Activated naive CD8-positive, alpha-beta T cell treated with anti-CD3 and anti-CD28 coated beads, Interleukin-2, amount 10 ng/mL, durations not matched to agents 7 days and 5 days (primary cell): ENCODE measurements around the gene KRTAP12-2. TPM values are rescaled to one million over a fixed set of nuclear protein-coding genes. Genes with fewer than 3 reads are reported as not detected.
"Not testable (repeated sequence)": the region's sequence is repeated elsewhere in the genome, so short reads cannot be mapped to it uniquely, and the experiment has no call there.

Experiments used
- ATAC-seq: fragments of 150-1000 bp; cut with Tn5 transposase; one replicate; pipeline ENCODE4 v1.10.0; 2021; ENCODE audit warnings: low read depth, moderate library complexity
- POLR2A ChIA-PET: fragments of 350-600 bp; sonication (Branson Sonifier 250); formaldehyde crosslinking; loops from one replicate; lab custom pipeline; 2021; ENCODE audit warnings: antibody characterized with exemption; lab: Charles Lee
- DNase-seq: peaks from one replicate; pipeline ENCODE4 v3.0.0; 2021
- H3K27ac Mint-ChIP-seq: one replicate; pipeline ENCODE4 v1.8.0; 2022; ENCODE audit warnings: mild to moderate bottlenecking, mixed read lengths
- H3K27me3 Mint-ChIP-seq: one replicate; pipeline ENCODE4 v1.8.0; 2022; ENCODE audit warnings: mild to moderate bottlenecking, moderate library complexity, mixed read lengths
- H3K36me3 Mint-ChIP-seq: one replicate; pipeline ENCODE4 v1.8.0; 2021; ENCODE audit warnings: mild to moderate bottlenecking, mixed read lengths
- H3K4me1 Mint-ChIP-seq: one replicate; pipeline ENCODE4 v1.8.0; 2021; ENCODE audit warnings: mixed read lengths
- H3K4me3 Mint-ChIP-seq: one replicate; pipeline ENCODE4 v1.8.0; 2022; ENCODE audit warnings: mild to moderate bottlenecking, moderate library complexity, mixed read lengths
- H3K9me3 Mint-ChIP-seq: one replicate; pipeline ENCODE4 v1.8.0; 2021; ENCODE audit warnings: mixed read lengths
- total RNA-seq, 2 experiments: library from RNA; stranded (reverse); gene quantifications; one replicate each; pipeline ENCODE4 v1.2.3, GENCODE V29; 2021

Gene KRTAP12-2
- total RNA-seq, 2 experiments from 2014 or later = not detected

- H3K4me3 Mint-ChIP-seq, POLR2A ChIA-PET, H3K36me3 Mint-ChIP-seq, H3K4me1 Mint-ChIP-seq, ATAC-seq, DNase-seq, H3K27ac Mint-ChIP-seq, H3K27me3 Mint-ChIP-seq: not testable (repeated sequence)
- H3K9me3 Mint-ChIP-seq = peaks cover 15% of the 10 kb centered on the region
Measured at GRCh38 chr21:44646366-44647221, 20.1 kb downstream of the KRTAP12-2 start, which contains the start of gene KRTAP10-11. KRTAP10-11 (plus strand) TSS chr21:44646414; CDS start chr21:44646459, 45 bp downstream.

DNA sequence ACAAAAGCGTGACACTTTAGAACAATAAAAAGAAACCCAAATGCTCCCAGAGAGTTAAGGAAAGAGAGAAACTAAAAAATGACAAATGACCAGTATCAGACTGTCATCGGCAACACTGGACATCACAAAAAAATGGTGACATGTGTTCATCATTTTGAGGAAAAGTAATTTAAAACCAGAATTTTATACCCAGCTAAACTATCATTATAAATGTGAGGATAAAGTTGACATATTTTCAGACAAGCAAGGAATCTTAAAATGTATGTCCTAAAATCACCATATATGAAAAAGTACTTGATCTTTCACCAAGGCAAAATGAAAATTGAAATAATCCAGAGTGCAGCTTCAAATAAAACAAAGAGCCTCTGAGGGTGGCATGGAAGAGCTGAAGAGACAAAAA, 21.8 kb downstream of the KRTAP12-2 start:
- Mint-ChIP-seq H3K36me3 (peaks cover 7% of the 10 kb centered on the region), H3K27me3 (peaks cover 2% of the 10 kb centered on the region), H3K9me3 (peaks cover 23% of the 10 kb centered on the region), H3K4me3 (no peak overlapping the region), H3K27ac (no peak overlapping the region), H3K4me1 (no peaks in the 10 kb centered on the region)
- DNase-seq (no peak), ATAC-seq (no peak)
- POLR2A ChIA-PET = interaction anchor here (1.1 kb wide), 1 partner anchor 13 kb away, joined by 4 read pairs; the partner anchor contains the start of gene KRTAP12-3

DNA sequence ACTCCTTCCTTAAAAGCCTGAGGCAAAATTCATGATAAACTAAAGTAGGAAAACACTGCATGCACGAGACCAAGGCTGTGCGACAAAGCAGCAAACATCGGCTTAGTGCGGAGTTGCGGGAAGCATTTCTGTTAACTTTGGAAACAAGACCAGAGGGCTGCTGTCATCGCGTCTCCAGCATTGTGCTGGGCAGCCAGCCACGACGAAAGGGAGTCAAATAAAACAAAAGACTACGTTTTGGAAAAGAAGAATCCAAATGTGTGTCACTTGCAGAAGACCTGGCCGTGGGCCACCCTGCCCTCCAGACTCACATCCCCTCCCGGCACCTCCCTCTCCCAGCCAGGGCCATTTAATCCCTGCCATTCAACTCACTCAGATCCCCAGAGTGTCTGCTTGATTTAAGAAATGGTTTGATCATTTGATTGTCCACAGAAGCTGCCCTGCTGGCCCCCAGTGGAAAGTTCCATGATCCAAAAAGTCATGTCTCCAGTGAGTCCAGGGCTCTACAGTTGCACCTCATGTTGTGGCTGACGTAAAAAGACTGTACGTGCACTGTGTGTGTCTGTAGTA, 22.9 kb downstream of the KRTAP12-2 start:
- no peaks in the 10 kb centered on the region for H3K4me1 Mint-ChIP-seq
- H3K4me3 Mint-ChIP-seq = no peak overlapping the region
- POLR2A ChIA-PET = no interaction called here
- H3K27ac Mint-ChIP-seq = no peak overlapping the region
- no peak for ATAC-seq
- no peak for DNase-seq
- H3K36me3 Mint-ChIP-seq = peaks cover 7% of the 10 kb centered on the region
- H3K27me3 Mint-ChIP-seq = peaks cover 2% of the 10 kb centered on the region
- peaks cover 24% of the 10 kb centered on the region for H3K9me3 Mint-ChIP-seq

DNA sequence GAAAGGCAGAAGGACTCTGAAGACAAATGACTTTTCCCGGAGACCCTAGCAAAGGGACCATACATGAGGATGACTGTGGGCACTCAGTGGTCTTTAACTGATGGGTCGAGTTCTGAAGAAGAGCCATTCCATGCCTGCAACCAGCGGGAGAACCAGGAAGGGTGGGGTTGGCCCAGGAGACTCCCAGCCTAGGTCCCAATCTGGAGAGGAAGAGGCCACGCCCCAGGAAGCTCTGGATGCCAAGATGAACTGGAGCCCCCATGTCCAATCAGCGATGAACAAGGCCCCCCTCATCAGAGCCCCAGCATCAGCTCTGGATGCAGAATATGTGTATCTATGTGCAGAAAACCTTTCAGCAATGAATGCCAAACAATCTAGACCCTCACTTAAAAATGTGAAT, 26.0 kb downstream of the KRTAP12-2 start:
- POLR2A ChIA-PET = no interaction called here
- H3K27ac Mint-ChIP-seq = no peak overlapping the region
- ATAC-seq (no peak), DNase-seq (no peak)
- H3K4me3 Mint-ChIP-seq = no peak overlapping the region
- peaks cover 2% of the 10 kb centered on the region for H3K27me3 Mint-ChIP-seq
- H3K4me1 Mint-ChIP-seq = no peaks in the 10 kb centered on the region
- H3K9me3 Mint-ChIP-seq = peaks cover 24% of the 10 kb centered on the region
- H3K36me3 Mint-ChIP-seq = peaks cover 7% of the 10 kb centered on the region

DNA sequence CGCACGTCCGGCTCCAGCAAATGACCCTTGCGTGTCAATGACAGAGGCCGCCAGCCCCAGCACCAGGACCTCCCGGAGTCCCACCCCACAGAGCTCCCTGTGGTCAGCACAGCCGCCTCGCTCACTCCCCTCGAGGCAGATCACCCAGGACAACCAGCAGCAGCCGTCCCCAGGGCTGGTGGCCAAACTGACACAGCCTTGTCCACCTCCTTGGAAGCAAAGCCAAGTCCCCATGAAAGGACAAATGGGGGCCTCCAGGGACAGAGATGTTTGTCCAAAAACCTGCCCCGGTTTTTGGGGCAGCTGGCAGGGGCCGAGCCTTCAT, 27.4 kb downstream of the KRTAP12-2 start:
- no peak overlapping the region for H3K27ac Mint-ChIP-seq
- no peaks in the 10 kb centered on the region for H3K36me3 Mint-ChIP-seq
- H3K27me3 Mint-ChIP-seq = peaks cover 2% of the 10 kb centered on the region
- H3K4me1 Mint-ChIP-seq = no peaks in the 10 kb centered on the region
- no peak for DNase-seq
- peaks cover 23% of the 10 kb centered on the region for H3K9me3 Mint-ChIP-seq
- POLR2A ChIA-PET = no interaction called here
- no peak for ATAC-seq
- no peak overlapping the region for H3K4me3 Mint-ChIP-seq

- H3K36me3 Mint-ChIP-seq, POLR2A ChIA-PET, H3K27me3 Mint-ChIP-seq, ATAC-seq, H3K4me3 Mint-ChIP-seq, H3K27ac Mint-ChIP-seq, DNase-seq, H3K4me1 Mint-ChIP-seq: not testable (repeated sequence)
- peaks cover 23% of the 10 kb centered on the region for H3K9me3 Mint-ChIP-seq
Measured at GRCh38 chr21:44638506-44639330, 28.0 kb downstream of the KRTAP12-2 start.

- DNase-seq, ATAC-seq, H3K27me3 Mint-ChIP-seq, H3K4me1 Mint-ChIP-seq, H3K4me3 Mint-ChIP-seq, POLR2A ChIA-PET, H3K36me3 Mint-ChIP-seq: not testable (repeated sequence)
- Mint-ChIP-seq H3K27ac (peak overlapping the region; percentile 60), H3K9me3 (peaks cover 27% of the 10 kb centered on the region)
Measured at GRCh38 chr21:44637851-44638348, 28.8 kb downstream of the KRTAP12-2 start.

DNA sequence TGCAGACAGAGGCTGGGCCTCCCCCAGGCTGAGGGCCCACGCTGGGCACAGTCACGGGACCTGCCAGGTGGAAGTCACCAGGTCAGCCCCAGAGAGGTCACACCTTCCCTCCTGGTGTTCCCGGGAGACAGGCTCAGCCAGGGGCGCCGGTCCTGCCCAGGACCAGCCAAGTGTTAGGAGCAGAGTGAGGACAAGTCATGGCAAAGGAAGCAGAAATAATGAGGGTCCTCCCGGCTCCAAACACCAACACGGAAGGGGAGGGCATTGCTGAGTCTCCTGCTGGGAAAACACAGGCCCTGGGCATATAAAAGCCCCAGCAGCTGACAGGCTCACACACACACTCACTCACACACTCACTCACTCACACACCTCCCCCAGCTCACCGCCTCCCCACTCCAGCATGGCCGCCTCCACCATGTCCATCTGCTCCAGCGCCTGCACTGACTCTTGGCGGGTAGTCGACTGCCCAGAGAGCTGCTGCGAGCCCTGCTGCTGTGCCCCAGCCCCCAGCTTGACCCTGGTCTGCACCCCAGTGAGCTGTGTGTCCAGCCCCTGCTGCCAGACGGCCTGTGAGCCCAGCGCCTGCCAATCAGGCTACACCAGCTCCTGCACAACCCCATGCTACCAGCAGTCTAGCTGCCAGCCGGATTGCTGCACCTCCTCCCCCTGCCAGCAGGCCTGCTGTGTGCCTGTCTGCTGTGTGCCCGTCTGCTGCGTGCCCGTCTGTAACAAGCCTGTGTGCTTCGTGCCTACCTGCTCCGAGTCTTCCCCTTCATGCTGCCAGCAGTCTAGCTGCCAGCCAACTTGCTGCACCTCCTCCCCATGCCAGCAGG, 29.5 kb downstream of the KRTAP12-2 start, which contains the start of gene KRTAP10-10:
TSS of gene KRTAP10-10 (plus strand) at position 339 of the 833 bp plus-strand sequence. CDS start at position 401, 62 bp downstream.
- H3K27me3 Mint-ChIP-seq = peaks cover 2% of the 10 kb centered on the region

DNA sequence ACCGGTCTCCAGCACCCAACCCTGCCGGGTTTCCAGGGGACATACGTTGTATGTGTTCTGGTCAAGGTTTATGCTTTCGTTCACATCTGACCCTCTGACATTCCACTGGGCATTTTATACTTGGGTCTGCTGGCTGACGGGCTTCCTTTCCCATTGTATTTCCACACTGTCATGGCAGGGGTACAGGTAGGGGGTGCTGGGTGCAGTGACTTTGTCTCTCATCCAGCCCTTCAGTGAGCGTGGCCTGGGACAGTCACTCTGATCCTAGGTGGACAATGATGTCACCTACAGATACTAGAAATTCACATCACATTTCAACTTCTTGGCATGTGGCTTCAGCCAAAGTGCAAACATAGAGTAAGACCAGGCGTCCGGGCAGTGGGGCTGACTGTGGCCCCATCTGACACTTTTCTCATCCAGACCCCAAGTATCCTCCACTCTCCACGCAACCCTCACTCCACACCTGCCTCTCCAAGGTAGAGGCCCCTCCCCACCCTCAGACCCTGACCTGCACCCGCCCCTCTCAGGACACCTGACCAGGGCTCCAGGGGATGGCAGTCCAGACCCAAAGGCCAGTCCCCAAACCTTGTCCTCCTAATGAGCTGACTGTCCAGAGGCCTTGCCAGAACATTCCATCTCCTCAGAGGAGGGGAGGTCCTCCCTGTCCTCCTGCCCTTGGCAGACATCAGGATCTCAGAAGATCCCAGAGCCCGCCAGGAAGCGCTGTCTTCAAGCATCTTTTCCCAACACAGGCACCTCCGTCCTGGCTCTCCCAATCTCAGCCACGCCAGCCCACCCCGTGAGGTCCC, 30.3 kb downstream of the KRTAP12-2 start:
- no peaks in the 10 kb centered on the region for H3K4me1 Mint-ChIP-seq
- peaks cover 28% of the 10 kb centered on the region for H3K9me3 Mint-ChIP-seq
- POLR2A ChIA-PET = no interaction called here
- H3K27ac Mint-ChIP-seq = no peak overlapping the region
- no peak for ATAC-seq
- DNase-seq = no peak
- no peaks in the 10 kb centered on the region for H3K36me3 Mint-ChIP-seq
- peaks cover 2% of the 10 kb centered on the region for H3K27me3 Mint-ChIP-seq
- no peak overlapping the region for H3K4me3 Mint-ChIP-seq

More for the DNA sequence above, 29.5 kb downstream of the KRTAP12-2 start, which contains the start of gene KRTAP10-10:
- Mint-ChIP-seq H3K4me3 (no peak within 1 kb of the TSS), H3K9me3 (peaks cover 26% of the 10 kb centered on the region), H3K36me3 (no peaks in the 10 kb centered on the region), H3K4me1 (no peaks in the 10 kb centered on the region), H3K27ac (peak within 1 kb of the TSS; percentile 60)
- POLR2A ChIA-PET = no interaction called here
- DNase-seq (no peak), ATAC-seq (no peak)

DNA sequence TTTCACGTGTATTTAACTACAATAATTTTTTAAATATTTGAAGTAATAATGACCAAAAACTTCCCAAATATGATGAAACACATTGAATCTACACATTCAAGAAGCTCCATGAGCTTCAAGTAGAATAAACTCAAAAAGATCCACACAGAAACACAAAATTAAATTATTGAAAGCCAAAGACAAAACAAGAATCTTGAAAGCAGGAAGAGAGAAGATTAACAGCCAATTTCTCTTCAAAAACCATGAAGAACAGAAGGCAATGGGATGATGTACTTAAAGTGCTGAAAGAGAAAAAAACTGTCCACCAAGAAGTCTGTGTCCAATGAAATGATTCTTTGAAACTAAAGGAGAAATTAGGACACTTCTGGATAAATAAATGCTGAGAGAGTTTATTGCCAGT, 34.7 kb downstream of the KRTAP12-2 start:
- peaks cover 8% of the 10 kb centered on the region for H3K4me1 Mint-ChIP-seq
- H3K9me3 Mint-ChIP-seq = peaks cover 35% of the 10 kb centered on the region
- H3K27me3 Mint-ChIP-seq = no peaks in the 10 kb centered on the region
- H3K4me3 Mint-ChIP-seq = no peak overlapping the region
- ATAC-seq (no peak), DNase-seq (no peak)
- no peak overlapping the region for H3K27ac Mint-ChIP-seq
- POLR2A ChIA-PET = no interaction called here
- H3K36me3 Mint-ChIP-seq = peaks cover 16% of the 10 kb centered on the region

DNA sequence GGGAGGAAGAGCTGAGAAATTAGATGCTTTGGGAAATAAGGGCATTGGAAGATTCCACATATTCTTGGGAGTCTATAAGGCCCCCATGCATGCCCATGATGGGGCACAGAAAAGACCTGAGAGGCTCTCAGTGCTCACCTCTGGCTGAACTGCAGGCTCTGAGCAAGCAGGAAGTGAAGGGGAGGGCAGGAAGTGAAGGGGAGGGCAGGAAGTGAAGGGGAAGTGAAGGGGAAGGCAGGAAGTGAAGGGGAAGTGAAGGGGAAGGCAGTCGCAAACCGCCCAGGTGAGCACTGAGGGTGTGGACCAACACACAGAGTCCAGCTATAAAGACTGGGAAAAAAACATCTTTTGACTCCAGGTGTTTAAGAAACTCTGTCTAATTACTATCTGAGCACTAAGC, 36.3 kb downstream of the KRTAP12-2 start:
- Mint-ChIP-seq H3K4me3 (peak overlapping the region; percentile 19), H3K27ac (peak overlapping the region; percentile 45), H3K9me3 (peaks cover 35% of the 10 kb centered on the region), H3K36me3 (peaks cover 16% of the 10 kb centered on the region), H3K27me3 (no peaks in the 10 kb centered on the region), H3K4me1 (peaks cover 8% of the 10 kb centered on the region)
- DNase-seq (no peak), ATAC-seq (no peak)
- POLR2A ChIA-PET = no interaction called here
